ENCODE data around the gene OPCML. TPM values are rescaled to one million over a fixed set of nuclear protein-coding genes. Genes with fewer than 3 reads are reported as not detected.
A peak's percentile ranks its signal among the peaks of the same experiment; 100 is the strongest.

The OPCML gene
- total RNA-seq, 1 experiment from 2014 or later = 0.02 TPM

DNA sequence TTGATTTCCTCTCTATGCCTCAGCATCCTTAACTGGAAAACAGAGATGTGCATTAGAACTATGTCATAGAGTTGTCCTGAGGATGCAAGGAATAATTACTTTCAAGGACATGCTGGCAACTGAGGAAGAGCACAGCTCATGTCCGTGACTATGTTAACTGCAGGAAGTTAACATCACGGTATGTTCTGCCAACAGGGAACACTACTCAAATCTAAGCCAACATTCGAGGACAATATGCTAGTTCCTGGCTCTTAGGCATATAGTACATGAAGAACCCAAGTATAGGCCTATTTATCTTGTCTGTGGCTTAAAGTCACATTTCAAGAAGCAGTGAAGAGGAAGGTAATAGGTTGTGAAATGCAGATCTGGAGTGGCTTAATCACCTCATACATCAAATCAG lies 1032.6 kb downstream of the OPCML start:
- no peak for DNase-seq (ENCODE audit: low read depth)

DNA sequence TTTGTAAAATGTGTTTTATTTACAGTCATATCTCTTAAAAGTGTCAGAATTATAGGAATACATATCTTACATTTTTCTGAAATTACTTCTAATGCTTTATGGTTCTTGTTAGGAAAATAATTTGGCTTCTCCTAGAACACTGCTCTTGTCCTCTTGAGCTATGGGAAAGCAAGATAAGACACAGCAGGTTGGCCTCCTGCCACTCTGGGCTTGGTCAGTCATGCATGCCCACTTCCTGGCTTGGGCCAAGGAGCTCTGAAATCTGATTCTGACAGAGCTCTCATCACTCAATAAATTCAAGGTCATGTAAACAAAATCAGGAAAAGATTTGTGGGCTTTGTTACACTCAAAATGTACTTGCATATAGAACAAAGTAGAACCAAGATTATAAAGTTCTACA lies 1036.0 kb downstream of the OPCML start:
- peak; percentile 62 for DNase-seq (ENCODE audit: low read depth)

DNA sequence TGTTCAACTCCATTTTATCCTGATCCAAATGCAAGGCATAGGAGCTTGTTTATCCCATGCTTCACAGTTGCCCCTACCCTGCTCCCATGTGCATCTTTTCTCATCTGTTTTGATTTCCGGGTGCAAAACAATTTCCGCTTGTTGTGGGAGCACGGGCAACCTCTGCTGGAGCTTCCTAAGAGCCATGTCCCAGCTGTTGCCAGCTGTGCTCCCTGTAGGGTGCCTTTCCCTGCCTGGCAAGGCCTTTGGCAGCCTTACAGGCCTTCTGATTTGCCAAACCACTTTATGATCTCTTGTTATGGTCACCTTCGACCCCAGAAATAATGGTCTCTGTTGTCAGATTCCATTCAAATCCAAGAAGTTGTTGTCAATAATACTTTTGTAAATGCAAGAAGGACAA lies 1038.5 kb downstream of the OPCML start:
- DNase-seq (ENCODE audit: low read depth) = no peak

DNA sequence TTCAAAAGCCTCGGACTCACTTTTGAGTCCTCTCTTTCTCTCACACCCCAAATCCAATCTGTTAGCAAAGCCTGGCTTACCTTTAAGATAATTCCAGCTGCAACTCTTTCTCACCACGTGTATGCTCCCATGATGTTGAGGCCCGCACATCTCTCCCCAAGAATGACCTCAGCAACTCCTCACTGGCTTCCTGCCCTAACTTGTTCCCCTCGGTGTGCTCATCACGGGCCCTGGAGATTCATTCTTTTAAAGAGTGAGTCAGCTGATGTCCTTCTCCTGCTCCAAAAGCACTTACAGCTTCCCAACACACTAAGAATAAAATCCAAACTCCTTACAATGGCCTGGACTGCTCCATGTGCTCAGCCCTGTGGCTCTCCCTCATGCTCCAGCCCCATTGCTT lies 1041.3 kb downstream of the OPCML start:
- peak; percentile 18 for DNase-seq (ENCODE audit: low read depth)

DNA sequence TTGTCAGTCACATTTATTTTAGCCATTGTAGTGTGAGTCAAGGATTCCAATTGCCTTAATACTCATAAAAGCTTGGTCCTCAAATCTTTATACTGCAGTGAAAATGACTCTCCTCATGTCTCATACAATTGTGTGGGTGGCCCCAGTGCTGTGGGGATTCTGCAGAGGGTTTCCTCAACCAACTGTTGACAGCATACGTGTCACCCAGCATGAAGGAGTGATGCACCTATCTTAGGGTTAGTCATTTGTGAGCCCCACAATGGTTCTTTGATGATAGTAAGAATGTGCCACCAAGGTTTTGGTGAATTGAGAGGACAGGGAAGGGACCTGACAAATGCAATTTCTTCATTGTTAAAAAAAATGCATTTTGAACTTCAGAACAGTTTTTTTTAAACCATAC lies 1046.2 kb downstream of the OPCML start:
- no peak for DNase-seq (ENCODE audit: low read depth)

DNA sequence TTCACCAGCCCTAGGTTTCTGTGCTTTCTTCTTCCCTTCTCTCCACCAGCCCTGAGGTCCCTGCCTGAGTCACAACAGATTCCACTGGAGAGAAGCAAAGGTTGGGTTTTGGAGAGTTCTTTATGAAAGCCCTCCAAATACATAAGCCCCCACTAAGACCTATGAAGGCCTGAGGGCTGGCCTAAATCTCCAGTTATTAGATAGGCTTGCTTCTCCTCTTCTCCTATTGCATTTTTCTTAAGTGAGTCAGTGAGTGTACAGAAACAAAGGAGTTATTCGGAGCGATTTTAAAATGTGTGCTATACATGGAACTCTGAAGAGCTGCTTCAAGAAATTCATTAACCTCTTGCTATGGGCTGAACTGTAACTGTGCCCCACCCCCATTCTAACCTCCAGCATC lies 1057.3 kb downstream of the OPCML start:
- no peak for DNase-seq (ENCODE audit: low read depth)

DNA sequence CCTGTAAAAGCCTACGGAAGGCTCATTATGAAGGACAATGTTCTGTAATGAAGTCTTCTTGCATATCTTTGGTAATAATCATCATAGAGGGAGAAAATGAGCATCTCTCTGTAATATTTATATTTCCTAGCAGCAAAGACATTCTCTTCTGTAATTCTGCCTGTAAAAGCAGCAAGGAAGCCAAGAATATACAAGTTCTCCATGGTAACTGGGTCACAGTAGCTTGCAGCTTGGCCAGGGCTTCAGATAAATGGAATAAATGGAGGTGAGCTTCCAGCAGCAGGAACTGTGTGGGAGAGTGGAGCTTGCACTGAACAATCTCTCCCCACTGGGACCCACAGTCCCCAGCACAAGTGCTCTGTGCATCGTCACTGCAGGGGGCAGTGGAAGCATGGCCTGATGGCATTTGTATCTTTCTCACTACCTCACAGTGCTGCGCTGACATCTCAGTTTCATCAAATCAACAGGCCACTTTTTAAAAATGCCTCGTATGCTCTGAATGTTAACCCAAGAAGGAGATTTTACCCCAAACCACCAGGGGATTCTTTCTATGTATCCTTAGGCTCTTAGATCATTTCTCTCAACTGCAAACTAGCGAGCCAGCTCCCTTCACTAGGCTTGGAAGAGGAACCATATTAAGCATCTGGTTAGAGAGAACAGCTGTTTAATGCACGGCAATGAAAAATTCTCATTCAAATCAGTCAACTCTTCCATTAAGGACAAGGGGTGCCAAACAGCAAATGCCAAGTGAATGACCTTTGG lies 1059.7 kb downstream of the OPCML start:
- DNase-seq (ENCODE audit: low read depth) = no peak

GRCh38 chr11:132471466-132471865 lies 1060.8 kb downstream of the OPCML start:
- peak; percentile 8 for DNase-seq (ENCODE audit: low read depth)

- no peak for DNase-seq (ENCODE audit: low read depth)
Measured at GRCh38 chr11:132466983-132467382, 1065.3 kb downstream of the OPCML start.

GRCh38 chr11:132464939-132465338 lies 1067.4 kb downstream of the OPCML start:
- DNase-seq (ENCODE audit: low read depth) = no peak

DNA sequence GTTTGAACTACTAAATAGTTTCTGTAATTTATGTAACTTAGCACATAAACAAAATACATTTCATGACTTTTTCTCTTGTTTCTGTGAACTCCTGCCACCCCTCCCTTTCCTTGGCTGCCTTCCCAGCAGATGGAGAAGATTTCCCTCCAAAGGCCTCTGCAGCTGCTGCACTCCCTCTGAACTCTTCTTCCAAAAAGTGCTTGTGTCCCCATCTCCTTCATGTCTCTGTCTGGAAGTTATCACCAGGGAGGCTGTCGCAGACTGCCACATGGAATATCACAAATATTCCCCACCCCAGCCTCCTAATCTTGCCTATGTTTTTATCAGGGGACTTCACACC lies 1068.3 kb downstream of the OPCML start:
- no peak for DNase-seq (ENCODE audit: low read depth)

- no peak for DNase-seq (ENCODE audit: low read depth)
Measured at GRCh38 chr11:132463295-132464002, 1068.9 kb downstream of the OPCML start.

- DNase-seq (ENCODE audit: low read depth) = no peak
Measured at GRCh38 chr11:132459736-132460135, 1072.6 kb downstream of the OPCML start.

DNA sequence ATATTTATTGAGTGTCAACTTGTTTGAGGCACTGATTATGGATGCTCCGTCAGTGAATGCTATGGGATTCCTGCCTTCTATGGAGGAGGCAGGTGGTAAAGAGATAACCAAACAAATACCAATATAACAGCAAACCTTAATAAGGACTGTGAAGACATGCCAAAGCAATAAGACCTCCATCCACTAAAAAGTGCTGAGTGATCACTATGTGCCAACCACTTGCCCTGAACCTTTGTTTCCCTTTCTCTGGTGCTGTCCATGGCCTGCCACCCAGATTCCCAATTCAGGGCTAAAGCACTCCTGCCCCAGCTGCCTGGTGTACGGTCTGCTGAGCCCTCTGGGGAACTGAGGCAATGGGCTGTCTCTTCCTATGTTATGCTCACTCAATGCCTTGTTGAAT lies 1074.9 kb downstream of the OPCML start:
- DNase-seq (ENCODE audit: low read depth) = no peak

- DNase-seq (ENCODE audit: low read depth) = no peak
Measured at GRCh38 chr11:132456751-132457328, 1075.5 kb downstream of the OPCML start.

GRCh38 chr11:132455044-132455443 lies 1077.3 kb downstream of the OPCML start:
- DNase-seq (ENCODE audit: low read depth) = no peak

DNA sequence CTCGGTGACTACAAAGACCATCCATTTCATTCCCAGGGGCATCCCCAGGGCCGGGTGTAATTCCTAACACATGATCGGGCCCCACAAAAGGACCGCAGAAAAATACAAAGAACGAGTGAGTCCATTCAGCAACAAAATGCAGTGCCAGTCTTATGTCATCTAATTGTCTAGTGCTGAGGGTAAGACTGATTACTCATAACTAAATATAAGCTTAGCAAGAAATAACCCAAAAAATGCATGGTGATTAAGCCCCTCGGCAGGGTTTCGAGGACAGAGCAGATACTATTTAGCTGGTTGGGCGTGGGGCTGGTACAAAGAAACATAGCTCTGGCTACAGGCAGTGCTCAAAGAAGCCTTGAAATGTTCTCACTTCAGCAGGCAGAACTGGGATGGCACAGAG lies 1078.9 kb downstream of the OPCML start:
- peak; percentile 45 for DNase-seq (ENCODE audit: low read depth)

GRCh38 chr11:132452616-132453015 lies 1079.7 kb downstream of the OPCML start:
- peak; percentile 2 for DNase-seq (ENCODE audit: low read depth)

- DNase-seq (ENCODE audit: low read depth) = no peak
Measured at GRCh38 chr11:132451942-132452601, 1080.2 kb downstream of the OPCML start.

- no peak for DNase-seq (ENCODE audit: low read depth)
Measured at GRCh38 chr11:132450631-132451030, 1081.7 kb downstream of the OPCML start.

GRCh38 chr11:132448334-132448995 lies 1083.8 kb downstream of the OPCML start:
- DNase-seq (ENCODE audit: low read depth) = peak; percentile 71

GRCh38 chr11:132447761-132448160 lies 1084.5 kb downstream of the OPCML start:
- DNase-seq (ENCODE audit: low read depth) = no peak

Measured in M059J (cell line).